Measurements from ENCODE around the gene RSU1. TPM values are rescaled to one million over a fixed set of nuclear protein-coding genes. Genes with fewer than 3 reads are reported as not detected.
A peak's percentile ranks its signal among the peaks of the same experiment; 100 is the strongest.

RSU1 gene
- total RNA-seq, 1 donor from 2014 or later: 72.2 TPM

DNA sequence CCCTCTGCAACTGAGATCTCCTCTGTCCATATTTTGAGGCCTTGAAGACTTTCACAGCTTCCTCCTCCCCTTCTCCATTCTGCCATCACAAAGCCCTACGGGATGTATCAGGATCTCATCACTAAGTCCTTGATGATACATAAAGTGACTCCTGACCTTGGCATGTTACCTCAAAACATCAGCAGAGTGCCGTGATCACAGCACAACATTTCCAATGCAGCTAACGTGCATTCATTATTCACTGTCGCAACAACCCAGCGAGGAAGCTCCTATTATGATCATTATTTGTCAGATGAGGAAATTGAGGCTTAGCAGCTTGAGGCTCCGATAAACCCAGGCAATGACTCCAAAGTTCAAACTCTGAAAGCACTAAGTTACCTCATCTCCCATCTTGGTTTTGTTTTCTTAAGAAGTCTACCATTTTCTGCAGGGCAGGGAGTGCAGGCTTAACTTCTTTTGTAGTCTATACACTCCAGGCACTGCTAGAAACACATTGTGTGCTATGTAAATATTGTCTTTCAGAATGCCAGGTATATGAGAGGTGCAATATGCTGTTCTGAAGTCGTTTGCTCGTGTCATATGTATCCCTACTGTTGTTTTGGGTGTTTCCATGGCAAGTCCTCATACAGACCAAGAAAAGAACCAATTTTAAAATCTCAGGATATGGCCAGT lies 215.0 kb downstream of the RSU1 start:
- DNase-seq (ENCODE audit: low read depth): no peak

DNA sequence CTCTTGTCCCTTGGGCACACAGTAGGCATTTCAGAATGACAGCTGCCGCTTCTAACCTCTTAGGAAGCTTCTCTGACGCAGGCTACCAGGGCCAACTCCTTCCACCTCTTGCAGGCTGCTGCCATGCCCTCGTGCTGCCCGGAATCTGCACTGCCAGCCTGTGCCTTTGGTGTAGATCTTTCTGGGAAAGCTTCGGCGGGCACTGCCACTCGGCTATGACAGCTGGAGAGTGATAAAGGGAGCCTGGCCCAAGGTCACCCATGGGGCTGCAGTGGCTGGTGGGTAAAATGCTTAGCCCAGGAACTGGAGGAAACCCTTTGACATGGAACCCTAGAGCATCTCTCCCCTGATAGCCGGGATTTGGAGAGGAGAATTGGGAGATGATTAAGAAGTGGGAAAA lies 217.6 kb downstream of the RSU1 start:
- no peak for DNase-seq (ENCODE audit: low read depth)

DNA sequence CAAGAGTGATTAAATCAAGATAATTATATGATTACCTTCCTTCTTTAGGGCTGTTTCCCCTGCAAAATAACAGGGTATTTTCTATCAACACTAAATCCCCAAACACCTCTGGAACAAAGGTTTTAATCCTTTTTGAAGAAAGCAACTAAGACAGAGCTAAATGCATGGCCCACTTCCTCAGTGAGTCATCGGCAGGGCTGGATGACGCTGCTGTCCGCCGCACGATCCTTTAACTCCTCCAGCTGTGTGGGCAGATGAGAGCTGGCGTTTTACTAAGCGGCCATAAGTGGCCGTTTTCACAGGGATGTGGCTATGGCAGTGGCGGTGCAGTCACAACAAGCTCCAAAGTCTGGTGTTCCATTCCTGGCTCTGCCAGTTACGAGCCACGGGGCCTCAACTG lies 219.6 kb downstream of the RSU1 start:
- no peak for DNase-seq (ENCODE audit: low read depth)

DNA sequence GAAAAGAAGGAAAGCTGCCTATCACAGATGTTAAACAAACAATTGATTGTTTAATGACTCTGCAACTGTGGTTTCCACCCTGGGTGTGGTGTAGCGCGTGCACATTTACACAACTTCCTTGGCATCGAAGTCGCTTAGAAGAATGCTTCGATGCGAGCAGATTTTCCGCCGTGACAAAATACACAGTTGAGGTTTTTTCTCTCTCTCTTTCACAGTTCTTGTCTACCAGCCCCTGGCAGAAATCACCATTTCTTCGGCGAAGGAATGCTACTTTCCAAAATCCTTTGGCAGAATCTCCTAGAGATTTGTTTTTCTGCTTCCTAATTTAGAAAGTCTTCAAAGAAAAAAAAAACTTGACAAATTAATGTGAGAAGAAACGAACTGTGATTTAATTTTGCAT lies 224.8 kb downstream of the RSU1 start:
- DNase-seq (ENCODE audit: low read depth): no peak

DNA sequence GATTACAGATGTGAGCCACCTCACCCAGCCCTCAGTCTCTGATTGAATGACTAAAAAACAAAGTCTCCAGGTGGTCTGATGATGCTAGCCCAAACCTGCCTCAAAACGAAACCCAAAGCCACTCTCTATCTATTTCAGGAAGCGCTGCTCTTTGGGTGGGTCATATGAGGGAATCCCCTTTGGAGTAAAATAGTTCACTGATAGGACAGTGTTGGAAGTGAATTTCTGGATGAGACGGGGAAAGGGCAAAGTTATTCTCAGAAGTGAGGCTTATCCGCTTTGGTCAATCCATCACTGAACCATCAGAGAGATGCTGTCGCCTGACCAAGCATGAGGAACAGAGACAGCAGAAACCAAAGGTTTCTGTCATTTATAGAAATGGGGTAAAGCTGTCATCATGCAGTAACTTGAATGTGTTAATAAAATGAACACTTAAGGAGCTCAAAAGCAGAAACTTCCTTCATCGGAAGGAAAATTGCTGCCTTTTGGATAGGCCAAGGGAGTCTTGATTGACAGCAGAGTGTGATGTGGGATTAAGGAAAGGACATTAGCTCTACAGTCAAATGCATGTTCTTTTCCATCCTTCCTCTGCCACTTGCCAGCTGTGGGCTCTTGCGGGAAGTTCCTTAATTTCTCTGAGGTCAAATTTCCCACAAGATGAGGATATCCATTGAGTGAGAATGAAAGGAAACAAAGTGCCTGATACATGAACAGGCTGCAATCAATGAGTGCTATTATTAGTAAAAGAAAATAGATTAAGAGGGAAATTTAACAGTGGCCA lies 230.7 kb downstream of the RSU1 start:
- no peak for DNase-seq (ENCODE audit: low read depth)

DNA sequence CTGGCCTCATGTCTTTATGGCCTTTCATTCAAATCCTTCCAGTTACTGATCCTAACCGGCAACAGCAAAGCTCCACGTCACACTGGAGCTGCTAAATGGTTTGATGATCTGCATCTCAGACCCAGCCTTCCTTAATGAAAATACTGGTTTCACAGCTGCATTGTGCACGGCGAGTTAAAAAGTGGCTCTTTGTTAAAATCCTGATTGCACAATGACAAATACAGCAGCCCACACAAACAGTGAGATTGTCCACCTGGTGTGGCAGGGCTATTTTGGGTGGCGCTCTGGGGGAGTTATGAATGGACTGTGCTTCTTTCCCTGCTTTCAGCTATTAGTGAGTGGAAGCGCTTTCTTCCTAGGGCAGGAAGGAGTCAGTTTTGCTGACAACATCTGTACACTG lies 232.1 kb downstream of the RSU1 start:
- DNase-seq (ENCODE audit: low read depth): no peak

DNA sequence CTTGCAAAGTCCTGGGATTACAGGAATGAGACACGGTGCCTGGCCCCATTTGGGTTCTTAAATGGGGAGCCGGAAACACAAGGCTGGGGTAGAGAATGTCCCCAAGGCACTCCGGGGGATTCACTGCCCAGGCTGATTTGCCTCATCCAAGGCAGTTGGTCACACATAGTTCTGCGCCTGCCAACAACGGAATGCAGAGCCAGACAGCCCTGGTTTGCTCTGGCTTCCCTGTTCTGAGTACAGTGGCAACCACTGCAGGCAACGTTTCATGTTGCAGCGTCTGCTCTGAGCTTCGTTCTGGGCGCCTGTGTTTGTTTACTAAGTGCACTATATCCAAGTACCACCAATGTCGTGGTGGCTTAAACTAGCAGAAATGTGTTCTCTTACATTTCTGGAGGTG lies 233.8 kb downstream of the RSU1 start:
- no peak for DNase-seq (ENCODE audit: low read depth)

DNA sequence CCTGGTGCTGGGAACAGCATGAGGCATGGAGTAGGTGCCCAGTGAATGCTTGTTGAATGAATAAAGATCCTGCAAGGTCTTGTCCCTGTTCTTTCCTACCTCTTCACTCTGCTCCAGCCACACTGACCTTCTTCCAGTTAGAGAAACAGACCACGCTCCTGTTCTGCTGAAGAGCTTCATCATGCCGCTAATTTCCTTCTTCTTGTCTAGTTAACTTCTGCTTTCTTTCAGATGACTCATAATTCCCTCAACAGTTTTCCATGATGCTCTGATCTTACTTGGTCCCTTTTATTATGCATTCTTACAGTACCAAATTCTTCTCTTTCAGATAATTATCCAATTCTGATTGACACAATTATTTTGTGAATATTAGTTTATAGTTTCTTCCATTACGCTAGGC lies 236.0 kb downstream of the RSU1 start:
- no peak for DNase-seq (ENCODE audit: low read depth)

DNA sequence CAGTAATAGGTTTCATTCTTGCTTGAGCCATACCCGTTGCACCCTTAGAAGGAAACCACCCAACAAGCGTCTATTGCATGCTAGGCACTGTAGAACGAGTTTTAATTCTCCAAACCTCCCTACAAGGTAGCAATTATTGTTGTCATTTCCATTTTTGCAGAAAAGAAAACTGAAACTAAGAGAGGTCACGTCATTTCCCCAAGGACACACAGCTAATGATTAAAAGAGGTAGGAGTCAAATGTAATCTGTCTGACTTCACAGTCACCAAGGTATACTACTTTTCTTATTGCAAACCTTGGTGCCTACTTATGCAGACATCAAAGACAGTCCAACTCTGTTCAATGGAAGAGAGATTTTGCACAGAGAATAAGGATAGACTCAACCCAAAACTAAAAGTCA lies 246.5 kb downstream of the RSU1 start:
- DNase-seq (ENCODE audit: low read depth): no peak

DNA sequence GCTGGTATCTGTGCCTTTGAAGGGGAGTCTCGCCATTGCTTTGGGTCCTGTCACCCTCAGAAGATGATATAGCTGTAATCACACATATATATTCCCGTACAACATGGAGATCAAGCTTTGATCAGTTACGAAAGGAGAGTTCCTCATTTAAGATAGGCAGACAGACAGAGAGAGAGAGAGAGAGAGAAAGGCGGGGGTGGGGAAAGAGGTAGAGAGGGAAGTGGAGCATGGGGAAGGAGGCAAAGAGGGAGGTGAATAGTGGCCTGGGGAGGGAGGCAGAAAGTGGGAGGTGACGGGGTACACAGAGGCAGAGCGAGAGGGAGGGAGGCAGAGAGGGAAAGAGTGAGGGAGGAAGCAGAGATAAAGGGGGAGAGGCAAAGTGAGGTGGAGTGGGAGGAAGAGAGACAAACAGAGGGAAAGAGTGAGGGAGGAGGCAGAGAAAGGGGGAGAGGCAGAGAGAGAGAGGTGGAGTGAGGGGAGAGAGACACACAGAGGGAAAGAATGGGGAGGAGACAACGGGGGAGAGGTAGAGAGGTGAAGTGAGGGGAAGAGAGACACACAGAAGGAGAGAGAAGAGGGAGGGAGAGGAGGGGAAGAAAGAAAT lies 250.9 kb downstream of the RSU1 start:
- DNase-seq (ENCODE audit: low read depth): no peak

DNA sequence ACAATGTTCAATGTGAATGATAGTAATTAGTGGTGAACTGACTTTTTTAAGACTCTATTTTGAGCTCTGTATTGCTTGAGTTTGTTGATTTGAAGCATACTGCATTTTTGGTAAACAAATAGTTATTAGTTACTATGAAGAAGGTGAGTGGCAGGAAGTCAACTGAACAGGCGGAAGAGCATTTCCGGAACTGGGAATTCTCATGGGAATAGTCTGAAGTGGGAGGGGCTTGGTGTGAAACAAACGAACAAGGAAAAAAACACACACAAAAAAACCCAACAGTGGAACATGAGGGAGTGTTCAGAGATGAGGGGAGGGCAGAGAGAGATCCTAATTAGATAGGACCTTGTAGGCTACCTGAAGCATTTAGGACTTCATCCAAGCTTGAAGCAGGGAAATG lies 251.6 kb downstream of the RSU1 start:
- no peak for DNase-seq (ENCODE audit: low read depth)

DNA sequence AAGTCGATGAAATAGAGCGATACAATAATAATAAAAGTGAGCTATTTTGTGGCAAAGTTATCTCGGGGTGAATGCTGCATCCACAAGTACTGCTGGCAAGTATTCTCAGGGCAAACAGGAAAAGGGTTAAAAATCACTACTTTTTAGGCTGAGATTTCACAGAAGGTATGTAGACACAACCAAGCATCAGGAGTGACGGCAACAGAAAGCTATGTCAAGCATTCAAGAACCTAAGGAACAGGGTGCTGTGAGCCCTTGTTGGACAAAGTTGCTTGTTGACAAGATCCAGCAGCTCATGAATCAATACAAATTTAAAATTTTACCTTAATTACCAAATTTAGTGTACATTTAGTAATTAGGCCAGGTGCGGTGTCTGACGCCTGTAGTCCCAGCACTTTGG lies 254.3 kb downstream of the RSU1 start:
- no peak for DNase-seq (ENCODE audit: low read depth)

DNA sequence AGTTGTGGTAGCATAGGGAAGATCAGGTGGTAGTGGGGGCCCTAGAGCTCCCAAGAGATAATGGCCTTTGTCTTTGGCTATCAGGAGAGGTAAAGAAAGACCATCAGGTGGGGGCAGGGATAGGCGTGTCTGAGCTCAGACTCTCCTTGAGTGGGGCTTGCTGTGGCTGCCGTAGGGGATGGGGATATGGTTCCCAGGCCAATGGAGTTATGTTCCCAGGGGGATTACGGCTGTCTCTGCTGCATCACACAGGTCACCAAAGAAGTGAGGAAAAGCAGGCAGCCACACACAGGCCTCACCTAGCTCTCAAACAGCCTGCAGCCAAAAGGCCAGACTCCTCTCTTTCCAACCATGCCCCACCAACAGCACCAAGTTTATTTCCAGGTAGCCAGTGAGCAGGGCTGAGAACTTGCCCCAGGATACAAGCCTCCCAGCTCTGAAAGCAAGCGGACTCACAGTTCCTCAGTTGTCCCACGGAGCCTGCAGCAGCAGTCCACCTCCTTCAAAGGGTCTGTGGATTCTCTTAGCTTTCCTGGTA lies 257.9 kb downstream of the RSU1 start:
- no peak for DNase-seq (ENCODE audit: low read depth)

DNA sequence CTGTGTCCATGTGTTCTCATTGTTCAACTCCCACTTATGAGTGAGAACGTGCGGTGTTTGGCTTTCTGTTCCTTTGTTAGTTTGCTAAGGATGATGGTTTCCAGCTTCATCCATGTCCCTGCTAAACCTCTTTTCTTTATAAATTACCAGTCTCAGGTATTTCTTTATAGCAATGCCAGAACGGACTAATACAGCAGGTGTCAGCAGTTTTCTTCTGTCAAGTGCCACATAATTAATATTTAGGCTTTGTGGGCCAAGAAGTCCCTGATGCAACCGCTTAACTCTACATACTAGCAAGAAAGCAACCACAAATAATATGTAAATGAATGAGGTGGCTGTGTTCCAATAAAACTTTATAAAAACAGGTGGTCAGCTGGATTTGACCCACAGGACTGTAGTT lies 269.3 kb downstream of the RSU1 start:
- DNase-seq (ENCODE audit: low read depth): no peak

DNA sequence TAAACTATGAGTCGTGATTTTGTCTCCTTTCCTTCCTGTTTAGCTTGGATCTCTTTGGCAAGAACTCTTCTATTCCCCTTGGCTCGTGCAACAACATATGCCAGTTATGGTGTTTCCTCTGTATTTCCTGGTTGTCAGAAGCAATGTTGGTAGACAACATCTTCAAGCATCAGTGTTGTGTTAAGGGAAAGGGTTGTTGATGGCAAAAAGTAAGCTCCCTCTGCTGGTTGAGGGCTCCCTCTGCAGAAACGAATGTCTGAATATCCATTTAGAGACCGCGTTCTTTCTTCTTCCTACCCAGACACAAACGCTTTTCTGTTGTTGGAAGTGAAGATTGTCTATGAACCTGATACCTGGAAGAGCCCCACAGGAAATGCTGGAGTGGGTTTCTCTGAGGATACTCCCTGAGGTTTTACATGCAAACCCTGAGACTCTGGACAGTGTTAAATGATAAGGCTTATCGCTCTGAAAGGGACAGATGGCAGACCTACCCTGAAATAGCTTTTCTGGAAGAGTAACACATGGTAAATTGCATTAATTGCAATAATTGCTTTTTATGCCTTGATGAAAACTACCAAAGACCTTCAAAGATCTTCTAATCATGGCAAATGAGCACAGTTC lies 272.0 kb downstream of the RSU1 start:
- peak; percentile 48 for DNase-seq (ENCODE audit: low read depth)

DNA sequence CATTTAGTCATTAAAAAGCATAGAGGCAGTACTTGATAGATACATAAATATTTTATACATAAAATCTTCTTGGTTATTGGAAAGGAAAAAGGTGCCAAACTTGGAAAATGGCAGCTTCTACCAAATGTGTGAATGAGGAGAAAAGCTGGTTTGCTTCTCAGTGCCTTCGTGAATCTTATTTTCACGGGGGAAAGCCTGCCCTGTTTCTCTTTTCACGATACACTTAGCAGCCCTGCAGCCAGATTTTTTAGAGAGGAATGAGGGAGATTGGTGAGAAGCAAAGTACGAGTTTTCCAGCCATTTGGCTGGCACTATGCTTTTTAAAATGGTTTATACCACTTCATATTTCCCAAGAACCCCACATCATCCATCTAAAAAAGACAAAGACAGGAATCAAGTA lies 272.6 kb downstream of the RSU1 start:
- no peak for DNase-seq (ENCODE audit: low read depth)

DNA sequence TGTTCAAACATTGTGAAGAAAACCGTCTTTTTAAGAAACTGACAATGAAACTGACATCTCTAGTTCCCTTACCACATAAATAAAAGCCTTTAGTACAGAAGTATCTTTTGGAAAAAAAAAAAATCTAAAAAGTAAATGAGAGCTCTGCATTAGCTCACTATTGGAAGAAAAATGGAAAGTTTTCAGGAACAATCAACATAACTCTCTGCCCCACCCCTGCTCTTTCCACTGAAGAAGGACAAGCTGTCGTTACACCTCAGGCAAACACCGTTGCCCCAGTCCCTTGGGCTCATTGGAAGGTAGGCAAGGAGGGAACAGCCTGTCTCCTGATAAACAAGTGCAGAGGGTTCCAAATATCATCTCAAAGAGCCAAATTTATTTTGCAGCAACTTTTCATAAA lies 273.1 kb downstream of the RSU1 start:
- DNase-seq (ENCODE audit: low read depth): no peak
